Left lung (tissue), 10 donors: ENCODE measurements around the gene CRNKL1. TPM values are rescaled to one million over a fixed set of nuclear protein-coding genes. Genes with fewer than 3 reads are reported as not detected.

Source experiments
- ATAC-seq: fragments of 200-7000 bp; cut with Tn5 transposase; one replicate; pipeline ENCODE4 v1.9.1; 2020; ENCODE audit warnings: moderate library complexity
- DNase-seq, 4 donors: peaks; one replicate each; pipeline ENCODE4 v3.0.0-alpha.2; 2013 to 2020
- H3K27ac ChIP-seq, 2 donors: fragments of 200-600 bp; sonication (generic) in 1 of 2; one replicate each; pipeline versions ENCODE4 v1.5.0 to v1.8.0; 2020 to 2021
- H3K27me3 ChIP-seq, 2 donors: fragments of 200-600 bp; sonication (generic) in 1 of 2; one replicate each; pipeline versions ENCODE4 v1.5.0 to v1.8.0; 2020 to 2021
- H3K36me3 ChIP-seq, 2 donors: fragments of 200-600 bp; sonication (generic) in 1 of 2; one replicate each; pipeline versions ENCODE4 v1.5.0 to v1.8.0; 2020 to 2021
- H3K4me1 ChIP-seq, 2 donors: fragments of 200-600 bp; one replicate each; pipeline ENCODE4 v1.8.0; 2021
- H3K4me3 ChIP-seq, 2 donors: fragments of 200-600 bp; sonication (generic) in 1 of 2; one replicate each; pipeline versions ENCODE4 v1.5.0 to v1.8.0; 2020 to 2021; ENCODE audit warnings: mild to moderate bottlenecking in 1 of 2
- H3K9me3 ChIP-seq, 2 donors: fragments of 200-600 bp; sonication (generic) in 1 of 2; one replicate each; pipeline versions ENCODE4 v1.5.0 to v1.8.0; 2020 to 2021
- intact Hi-C, 2 donors: fragments of 100-400 bp; cut with DNase I; formaldehyde crosslinking; loops; one replicate each; pipeline versions ENCODE4 v1.11.2 to v1.14.2; 2022
- polyA plus RNA-seq, 6 donors: library from polyadenylated mRNA; unstranded; fragments of 120-200 nt; gene quantifications; one replicate each; pipeline ENCODE4 v1.2.1, GENCODE V29; 2013; ENCODE audit not compliant: insufficient read length in 6 of 6
- total RNA-seq, 2 donors: library from RNA; stranded (reverse); fragmentation: NEBNext Ultra II Directional; extraction: Animal tissue kit (Norgen Biotek cat#: 25700); gene quantifications; one replicate each; pipeline ENCODE4 v1.2.1, GENCODE V29; 2021
- TF ChIP-seq, protein P1 (sequence below), 2 donors: fragments of 200-600 bp; sonication (generic) in 1 of 2; IDR thresholded peaks; one replicate each; pipeline versions ENCODE4 v1.5.0 to v1.8.0; 2021; ENCODE audit warnings: antibody characterized with exemption in 2 of 2
- donor health status: DM: no; HTN: yes; CAD: no.
- donor health status: DM: no; HTN: no; CAD: no.

CRNKL1 gene
- total and polyA plus RNA-seq, 8 donors, result 17.9 to 48.3 (median 40.2) TPM

DNA sequence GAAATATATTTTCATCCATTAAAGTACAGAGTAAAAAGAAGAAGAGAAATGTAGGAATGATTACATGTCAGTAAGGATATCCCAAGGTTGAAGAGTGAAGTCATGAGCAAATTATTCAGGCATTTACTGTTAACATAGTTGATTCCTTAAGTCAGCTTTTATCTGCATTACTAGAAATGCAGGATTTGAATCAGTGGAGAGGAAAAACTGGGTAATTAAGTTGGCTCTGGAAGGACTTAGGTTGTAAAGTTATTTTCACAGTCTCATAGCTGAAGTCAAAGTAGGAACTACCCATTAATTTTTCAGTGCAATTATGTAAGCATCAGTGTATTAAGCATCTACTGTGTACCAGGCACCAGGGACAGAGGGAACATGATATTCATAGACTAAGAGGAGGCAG, 27.3 kb downstream of the CRNKL1 start:
- peaks cover 0 to 13% of the 10 kb centered on the region in 2 donors for H3K4me1 ChIP-seq
- H3K36me3 ChIP-seq, result peaks cover 0 to 46% of the 10 kb centered on the region in 2 donors
- no peak for ATAC-seq

DNA sequence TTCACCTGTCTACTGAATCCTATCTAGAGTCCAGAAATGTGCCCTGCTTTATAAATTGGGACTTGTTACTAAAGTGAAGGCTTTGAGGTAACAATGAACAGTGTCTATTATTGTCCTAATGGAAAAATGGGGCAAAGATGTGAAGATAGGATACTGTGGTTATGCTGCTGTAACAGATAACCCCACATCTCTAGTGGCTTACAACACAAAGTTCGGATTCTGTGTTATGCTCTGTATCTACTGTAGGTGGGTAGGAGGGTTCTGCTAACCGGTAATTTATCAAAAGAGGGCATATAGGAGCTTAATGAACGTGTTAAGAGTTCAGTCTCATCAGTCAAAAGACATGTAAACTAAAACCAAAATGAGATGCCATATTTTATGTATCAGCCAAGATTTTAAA, 28.9 kb downstream of the CRNKL1 start:
- TF ChIP-seq, protein P1, sequence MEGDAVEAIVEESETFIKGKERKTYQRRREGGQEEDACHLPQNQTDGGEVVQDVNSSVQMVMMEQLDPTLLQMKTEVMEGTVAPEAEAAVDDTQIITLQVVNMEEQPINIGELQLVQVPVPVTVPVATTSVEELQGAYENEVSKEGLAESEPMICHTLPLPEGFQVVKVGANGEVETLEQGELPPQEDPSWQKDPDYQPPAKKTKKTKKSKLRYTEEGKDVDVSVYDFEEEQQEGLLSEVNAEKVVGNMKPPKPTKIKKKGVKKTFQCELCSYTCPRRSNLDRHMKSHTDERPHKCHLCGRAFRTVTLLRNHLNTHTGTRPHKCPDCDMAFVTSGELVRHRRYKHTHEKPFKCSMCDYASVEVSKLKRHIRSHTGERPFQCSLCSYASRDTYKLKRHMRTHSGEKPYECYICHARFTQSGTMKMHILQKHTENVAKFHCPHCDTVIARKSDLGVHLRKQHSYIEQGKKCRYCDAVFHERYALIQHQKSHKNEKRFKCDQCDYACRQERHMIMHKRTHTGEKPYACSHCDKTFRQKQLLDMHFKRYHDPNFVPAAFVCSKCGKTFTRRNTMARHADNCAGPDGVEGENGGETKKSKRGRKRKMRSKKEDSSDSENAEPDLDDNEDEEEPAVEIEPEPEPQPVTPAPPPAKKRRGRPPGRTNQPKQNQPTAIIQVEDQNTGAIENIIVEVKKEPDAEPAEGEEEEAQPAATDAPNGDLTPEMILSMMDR (IDR thresholded peaks at IDR 0.05), result no peak
- H3K27ac ChIP-seq, result no peak overlapping the region
- no peak overlapping the region for H3K4me3 ChIP-seq
- intact Hi-C loops, result no loop called here
- ATAC-seq, result no peak
- H3K27me3 ChIP-seq, result no peaks in the 10 kb centered on the region
- peaks cover 3 to 28% of the 10 kb centered on the region in 2 donors for H3K4me1 ChIP-seq
- H3K36me3 ChIP-seq, result peaks cover 0 to 36% of the 10 kb centered on the region in 2 donors
- no peak for DNase-seq
- H3K9me3 ChIP-seq, result no peaks in the 10 kb centered on the region

More for the DNA sequence above, 27.3 kb downstream of the CRNKL1 start:
- TF ChIP-seq, protein P1 (IDR thresholded peaks at IDR 0.05), result no peak
- no peaks in the 10 kb centered on the region for H3K9me3 ChIP-seq
- no peak overlapping the region for H3K4me3 ChIP-seq
- H3K27ac ChIP-seq, result no peak overlapping the region
- H3K27me3 ChIP-seq, result no peaks in the 10 kb centered on the region
- DNase-seq, result no peak
- intact Hi-C loops, result no loop called here

DNA sequence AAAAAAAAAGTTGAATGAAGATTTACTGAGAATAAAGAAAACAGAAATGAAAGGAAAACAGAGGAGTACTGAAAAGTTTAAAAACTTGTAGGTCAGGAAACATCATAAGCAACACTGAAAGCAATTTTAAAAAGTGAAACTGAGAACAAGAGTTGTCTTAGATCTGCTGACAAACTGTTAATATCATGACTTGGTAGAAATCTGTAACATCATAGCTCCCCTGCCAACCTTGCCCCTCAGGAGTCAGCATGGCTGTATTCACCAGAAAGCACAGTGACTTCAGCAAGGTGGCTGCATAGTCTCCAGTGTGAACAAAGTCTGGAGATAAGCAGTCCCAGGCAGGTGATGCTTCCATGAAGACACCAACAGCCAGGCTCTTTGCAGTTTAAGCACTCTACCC, 29.8 kb downstream of the CRNKL1 start:
- Histone ChIP-seq H3K4me3 (no peak overlapping the region), H3K36me3 (peaks cover 0 to 30% of the 10 kb centered on the region in 2 donors), H3K4me1 (peaks cover 8 to 36% of the 10 kb centered on the region in 2 donors), H3K27me3 (no peaks in the 10 kb centered on the region), H3K27ac (peak overlapping the region in 1 of 2 donors; percentile 15), H3K9me3 (no peaks in the 10 kb centered on the region)
- no peak for DNase-seq
- intact Hi-C loops, result no loop called here
- ATAC-seq, result no peak
- TF ChIP-seq, protein P1 (IDR thresholded peaks at IDR 0.05), result no peak

DNA sequence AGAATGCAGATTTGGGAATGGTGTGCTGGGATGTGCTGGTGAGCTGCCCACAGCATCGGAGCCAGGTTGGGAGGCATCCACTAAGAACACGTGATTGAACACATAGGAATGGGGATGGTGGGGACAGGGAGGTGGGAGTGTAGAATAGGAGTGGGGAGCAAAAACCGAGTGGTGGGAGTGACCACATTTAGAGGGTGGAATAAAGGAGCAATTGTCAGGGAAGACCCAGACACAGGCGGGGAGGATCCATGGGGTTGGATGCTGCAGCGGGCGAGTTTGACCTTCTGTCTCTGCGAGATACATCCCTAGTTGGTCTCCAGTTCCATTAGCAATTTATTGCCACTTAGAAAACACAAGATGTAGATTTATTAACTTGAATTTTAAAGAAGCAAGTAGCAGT, 30.4 kb downstream of the CRNKL1 start:
- no peak overlapping the region for H3K4me3 ChIP-seq
- no peak for ATAC-seq
- no peak for DNase-seq
- H3K36me3 ChIP-seq, result peaks cover 0 to 23% of the 10 kb centered on the region in 2 donors
- H3K27ac ChIP-seq, result peak overlapping the region in 1 of 2 donors; percentile 15
- H3K9me3 ChIP-seq, result no peaks in the 10 kb centered on the region
- TF ChIP-seq, protein P1 (IDR thresholded peaks at IDR 0.05), result no peak
- H3K4me1 ChIP-seq, result peaks cover 8 to 38% of the 10 kb centered on the region in 2 donors
- intact Hi-C loops, result no loop called here
- H3K27me3 ChIP-seq, result no peaks in the 10 kb centered on the region

DNA sequence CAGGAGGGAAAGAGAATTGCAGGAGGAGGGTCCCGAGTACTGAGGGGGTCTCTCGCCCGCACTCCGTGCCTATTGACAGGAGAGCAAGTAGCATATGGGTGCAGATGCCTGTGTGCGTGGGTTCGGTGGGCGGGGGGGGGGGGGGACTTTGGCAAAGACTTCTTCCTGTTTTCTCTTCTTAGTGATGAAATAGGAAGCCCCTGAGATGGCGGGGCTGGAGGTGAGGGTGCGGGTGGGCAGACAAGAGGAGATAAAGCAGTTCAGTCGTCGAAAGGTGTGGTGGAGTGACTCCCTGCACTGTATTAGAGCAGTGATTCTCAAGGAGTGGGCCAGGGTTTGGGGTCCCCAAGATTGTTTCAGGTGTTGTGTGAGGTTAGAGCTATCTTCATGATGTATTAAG, 31.4 kb downstream of the CRNKL1 start:
- intact Hi-C loops, result no loop called here
- Histone ChIP-seq H3K27ac (no peak overlapping the region), H3K27me3 (no peaks in the 10 kb centered on the region), H3K4me1 (peaks cover 8 to 44% of the 10 kb centered on the region in 2 donors), H3K9me3 (no peaks in the 10 kb centered on the region), H3K36me3 (peaks cover 0 to 15% of the 10 kb centered on the region in 2 donors), H3K4me3 (no peak overlapping the region)
- ATAC-seq (no peak), DNase-seq (no peak)
- TF ChIP-seq, protein P1 (IDR thresholded peaks at IDR 0.05), result no peak
